H9 (cell line): ENCODE data around the gene MX2. TPM values are rescaled to one million over a fixed set of nuclear protein-coding genes. Genes with fewer than 3 reads are reported as not detected.

Experiments used
- DNase-seq: peaks from one replicate; pipeline ENCODE4 v3.0.0-alpha.2; 2017
- H2AFZ ChIP-seq: one replicate; pipeline ENCODE4 v1.6.1; 2013; ENCODE audit warnings: mild to moderate bottlenecking, low read length, control low read depth, moderate library complexity
- H2AK5ac ChIP-seq: 2 replicates; pipeline ENCODE4 v1.6.1; 2013; ENCODE audit warnings: low read length, control low read depth, mixed read lengths; ENCODE audit not compliant: insufficient read length
- H2BK120ac ChIP-seq: one replicate; pipeline ENCODE4 v1.6.1; 2013; ENCODE audit warnings: low read depth, mild to moderate bottlenecking, low read length, control low read depth, inconsistent platforms; ENCODE audit not compliant: poor library complexity, severe bottlenecking
- H2BK12ac ChIP-seq: 2 replicates; pipeline ENCODE4 v1.6.1; 2013; ENCODE audit warnings: low read length, control low read depth, mixed read lengths, low read depth; ENCODE audit not compliant: insufficient read length
- H2BK15ac ChIP-seq: 2 replicates; pipeline ENCODE4 v1.6.1; 2013; ENCODE audit warnings: low read depth, low read length, control low read depth
- H2BK20ac ChIP-seq: one replicate; pipeline ENCODE4 v1.6.1; 2013; ENCODE audit warnings: low read depth, mild to moderate bottlenecking, low read length, control low read depth, inconsistent platforms; ENCODE audit not compliant: poor library complexity, severe bottlenecking
- H2BK5ac ChIP-seq: 2 replicates; pipeline ENCODE4 v1.6.1; 2013; ENCODE audit warnings: low read length, control low read depth, mixed read lengths; ENCODE audit not compliant: insufficient read length
- H3K14ac ChIP-seq: 2 replicates; pipeline ENCODE4 v1.6.1; 2013; ENCODE audit warnings: low read length, control low read depth; ENCODE audit not compliant: insufficient read depth
- H3K18ac ChIP-seq: 2 replicates; pipeline ENCODE4 v1.6.1; 2013; ENCODE audit warnings: low read depth, mild to moderate bottlenecking, mixed read lengths, low read length, control low read depth; ENCODE audit not compliant: insufficient read length
- H3K23ac ChIP-seq: 2 replicates; pipeline ENCODE4 v1.6.1; 2013; ENCODE audit warnings: low read length, control low read depth, mixed read lengths, low read depth; ENCODE audit not compliant: insufficient read length
- H3K23me2 ChIP-seq: 2 replicates; pipeline ENCODE4 v1.6.1; 2013; ENCODE audit warnings: low read depth, mild to moderate bottlenecking, mixed read lengths, low read length, control low read depth; ENCODE audit not compliant: insufficient read length, poor library complexity, severe bottlenecking
- H3K27ac ChIP-seq: 2 replicates; pipeline ENCODE4 v1.5.1; 2013; ENCODE audit warnings: low read length, control low read depth, mixed read lengths, low read depth; ENCODE audit not compliant: insufficient read length
- H3K27me3 ChIP-seq: 2 replicates; pipeline ENCODE4 v1.6.1; 2013; ENCODE audit warnings: low read length, control low read depth, inconsistent platforms; ENCODE audit not compliant: insufficient read depth
- H3K4ac ChIP-seq: 2 replicates; pipeline ENCODE4 v1.6.1; 2013; ENCODE audit warnings: low read depth, mild to moderate bottlenecking, control low read depth, inconsistent platforms, low read length, moderate library complexity
- H3K4me1 ChIP-seq: 2 replicates; pipeline ENCODE4 v1.6.1; 2013; ENCODE audit warnings: low read length, control low read depth, inconsistent platforms; ENCODE audit not compliant: insufficient read depth
- H3K4me2 ChIP-seq: 2 replicates; pipeline ENCODE4 v1.6.1; 2013; ENCODE audit warnings: low read length, control low read depth, mixed read lengths; ENCODE audit not compliant: insufficient read length, insufficient read depth
- H3K56ac ChIP-seq: 2 replicates; pipeline ENCODE4 v1.6.1; 2013; ENCODE audit warnings: low read depth, mild to moderate bottlenecking, mixed read lengths, low read length, control low read depth; ENCODE audit not compliant: insufficient read length
- H3K79me1 ChIP-seq: 2 replicates; pipeline ENCODE4 v1.6.1; 2013; ENCODE audit warnings: low read depth, mild to moderate bottlenecking, moderate library complexity, low read length, control low read depth, inconsistent platforms; ENCODE audit not compliant: insufficient read depth, poor library complexity, severe bottlenecking
- H3K79me2 ChIP-seq: 2 replicates; pipeline ENCODE4 v1.6.1; 2013; ENCODE audit warnings: low read length, control low read depth, inconsistent platforms; ENCODE audit not compliant: insufficient read depth
- H3K9ac ChIP-seq: 2 replicates; pipeline ENCODE4 v1.6.1; 2013; ENCODE audit warnings: low read length, control low read depth, mixed read lengths; ENCODE audit not compliant: insufficient read length; ENCODE audit errors: extremely low read depth
- H3K9me3 ChIP-seq: one replicate; pipeline ENCODE4 v1.6.1; 2013; ENCODE audit warnings: low read depth, low read length, inconsistent platforms; ENCODE audit not compliant: control insufficient read depth
- H3T11ph ChIP-seq: one replicate; pipeline ENCODE4 v1.6.1; 2013; ENCODE audit warnings: mild to moderate bottlenecking, low read length, control low read depth, inconsistent platforms
- H4K20me1 ChIP-seq: one replicate; pipeline ENCODE4 v1.6.1; 2013; ENCODE audit not compliant: control insufficient read depth, insufficient read length, insufficient read depth
- H4K5ac ChIP-seq: 2 replicates; pipeline ENCODE4 v1.6.1; 2013; ENCODE audit warnings: low read depth, mild to moderate bottlenecking, mixed read lengths, low read length, control low read depth; ENCODE audit not compliant: insufficient read length
- H4K8ac ChIP-seq: replicated peaks from 2 replicates; pipeline ENCODE4 v1.6.1; 2013; ENCODE audit warnings: low read length, control low read depth, mixed read lengths, low read depth; ENCODE audit not compliant: insufficient read length
- H4K91ac ChIP-seq: 2 replicates; pipeline ENCODE4 v1.6.1; 2013; ENCODE audit warnings: low read depth, mild to moderate bottlenecking, moderate library complexity, mixed read lengths, low read length, control low read depth; ENCODE audit not compliant: insufficient read length
- H3K27ac Mint-ChIP-seq, 3 experiments: 2 replicates in 2 of 3; 3 replicates in 1 of 3; pipeline ENCODE4 v1.8.0; 2020 to 2021; ENCODE audit warnings: mixed read lengths in 3 of 3, mild to moderate bottlenecking in 1 of 3, moderate library complexity in 1 of 3
- H3K27me3 Mint-ChIP-seq: 2 replicates; pipeline ENCODE4 v1.8.0; 2021; ENCODE audit warnings: low read depth, mild to moderate bottlenecking, moderate library complexity, mixed read lengths
- H3K36me3 Mint-ChIP-seq, 3 experiments: 2 replicates in 2 of 3; 3 replicates in 1 of 3; pipeline ENCODE4 v1.8.0; 2020 to 2021; ENCODE audit warnings: low read depth in 3 of 3, mixed read lengths in 3 of 3; ENCODE audit not compliant: insufficient read depth in 1 of 3
- H3K4me1 Mint-ChIP-seq, 2 experiments: 2 replicates each; pipeline ENCODE4 v1.8.0; 2020; ENCODE audit warnings: mixed read lengths in 2 of 2
- H3K4me3 Mint-ChIP-seq, 2 experiments: 2 replicates in 1 of 2; 3 replicates in 1 of 2; pipeline ENCODE4 v1.8.0; 2020 to 2021; ENCODE audit warnings: mild to moderate bottlenecking in 2 of 2, mixed read lengths in 2 of 2, moderate library complexity in 1 of 2
- H3K9me3 Mint-ChIP-seq, 2 experiments: 2 replicates in 1 of 2; 3 replicates in 1 of 2; pipeline ENCODE4 v1.8.0; 2020; ENCODE audit warnings: mild to moderate bottlenecking in 2 of 2, mixed read lengths in 2 of 2, moderate library complexity in 1 of 2
- WGBS: extraction: QIAGEN DNeasy Blood & Tissue Kit; methylation state at CpG from one replicate; pipeline ENCODE4 v1.1.7; 2013; ENCODE audit warnings: missing lambda C conversion rate, low lambda C conversion rate, mixed read lengths; ENCODE audit not compliant: insufficient read length; ENCODE audit errors: extremely low coverage; 5-methylcytosine and 5-hydroxymethylcytosine counted together
- total RNA-seq: library from RNA; stranded (reverse); gene quantifications from 2 replicates; pipeline ENCODE4 v1.2.1, GENCODE V29; 2021
- TF ChIP-seq, protein P1 (sequence below): fragments of 200-600 bp; sonication (generic); conservative IDR thresholded peaks from 3 replicates; pipeline ENCODE4 v1.8.0; 2021; ENCODE audit warnings: antibody characterized with exemption, mild to moderate bottlenecking

MX2 gene
- total RNA-seq, 1 experiment from 2014 or later = 1.8 TPM

- Histone ChIP-seq H2BK12ac (no peak overlapping the region), H4K8ac (no peak overlapping the region), H2BK5ac (no peak overlapping the region), H3K18ac (no peak overlapping the region), H4K5ac (no peak overlapping the region), H3K14ac (no peak overlapping the region), H3K79me2 (no peaks in the 10 kb centered on the region), H3K56ac (no peak overlapping the region), H3K27ac (no peak overlapping the region), H3K4ac (no peak overlapping the region), H3K9ac (no peak overlapping the region), H4K20me1 (no peaks in the 10 kb centered on the region), H2BK120ac (no peak overlapping the region), H3T11ph (no peak overlapping the region), H2BK20ac (no peak overlapping the region), H3K4me1 (no peaks in the 10 kb centered on the region; the same call in 1 of the 2 replicates), H3K79me1 (no peaks in the 10 kb centered on the region), H3K4me2 (peak overlapping the region; percentile 3), H3K23me2 (peaks cover 7% of the 10 kb centered on the region), H2AFZ (no peak overlapping the region), H3K9me3 (no peaks in the 10 kb centered on the region), H3K27me3 (peaks cover 2% of the 10 kb centered on the region; the same call in 1 of the 2 replicates), H3K23ac (no peak overlapping the region), H4K91ac (no peak overlapping the region), H2BK15ac (no peak overlapping the region), H2AK5ac (no peak overlapping the region)
- no peak for DNase-seq
- Mint-ChIP-seq H3K27ac (no peak overlapping the region), H3K36me3 (no peaks in the 10 kb centered on the region; a peak in 1 of 7 replicates), H3K9me3 (peaks cover 0 to 2% of the 10 kb centered on the region in 2 experiments; a peak in 2 of 5 replicates), H3K4me1 (peaks cover 28 to 29% of the 10 kb centered on the region in 2 experiments), H3K27me3 (peaks cover 51% of the 10 kb centered on the region), H3K4me3 (peak overlapping the region; percentile 62 to 78)
- no CpG with 5 or more reads among the region's 7 CpGs for WGBS
- TF ChIP-seq, protein P1, sequence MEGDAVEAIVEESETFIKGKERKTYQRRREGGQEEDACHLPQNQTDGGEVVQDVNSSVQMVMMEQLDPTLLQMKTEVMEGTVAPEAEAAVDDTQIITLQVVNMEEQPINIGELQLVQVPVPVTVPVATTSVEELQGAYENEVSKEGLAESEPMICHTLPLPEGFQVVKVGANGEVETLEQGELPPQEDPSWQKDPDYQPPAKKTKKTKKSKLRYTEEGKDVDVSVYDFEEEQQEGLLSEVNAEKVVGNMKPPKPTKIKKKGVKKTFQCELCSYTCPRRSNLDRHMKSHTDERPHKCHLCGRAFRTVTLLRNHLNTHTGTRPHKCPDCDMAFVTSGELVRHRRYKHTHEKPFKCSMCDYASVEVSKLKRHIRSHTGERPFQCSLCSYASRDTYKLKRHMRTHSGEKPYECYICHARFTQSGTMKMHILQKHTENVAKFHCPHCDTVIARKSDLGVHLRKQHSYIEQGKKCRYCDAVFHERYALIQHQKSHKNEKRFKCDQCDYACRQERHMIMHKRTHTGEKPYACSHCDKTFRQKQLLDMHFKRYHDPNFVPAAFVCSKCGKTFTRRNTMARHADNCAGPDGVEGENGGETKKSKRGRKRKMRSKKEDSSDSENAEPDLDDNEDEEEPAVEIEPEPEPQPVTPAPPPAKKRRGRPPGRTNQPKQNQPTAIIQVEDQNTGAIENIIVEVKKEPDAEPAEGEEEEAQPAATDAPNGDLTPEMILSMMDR = no peak
Measured at GRCh38 chr21:41425588-41425953, 63.7 kb downstream of the MX2 start.
